ENCODE data around the gene KIFC3.
"Not testable (repeated sequence)": the region's sequence is repeated elsewhere in the genome, so short reads cannot be mapped to it uniquely, and the experiment has no call there.

The KIFC3 gene

GRCh38 chr16:57720142-57720575 is 82.1 kb downstream of the KIFC3 start:
- DNase-seq = peak; percentile 40

GRCh38 chr16:57714047-57714446 is 88.2 kb downstream of the KIFC3 start:
- DNase-seq = no peak

GRCh38 chr16:57713596-57713995 is 88.7 kb downstream of the KIFC3 start:
- DNase-seq = no peak

GRCh38 chr16:57712569-57712968 is 89.7 kb downstream of the KIFC3 start:
- DNase-seq = not testable (repeated sequence)

- no peak for DNase-seq
Measured at GRCh38 chr16:57711993-57712392, 90.3 kb downstream of the KIFC3 start.

GRCh38 chr16:57711346-57711745 is 90.9 kb downstream of the KIFC3 start:
- DNase-seq = no peak

- no peak for DNase-seq
Measured at GRCh38 chr16:57709663-57710062, 92.6 kb downstream of the KIFC3 start.

All from eye (tissue), 1 donor.